Measurements from ENCODE around the gene PPIP5K1.

PPIP5K1 gene

GRCh38 chr15:43516801-43517353 lies 73.1 kb downstream of the PPIP5K1 start:
- peak overlapping the region; percentile 98 for H3K4me3 ChIP-seq (ENCODE audit: low read length)
- DNase-seq (ENCODE audit: low read depth), result peak; percentile 77
- TF ChIP-seq CTCF (conservative IDR thresholded peaks at IDR 0.05; ENCODE audit: low read length), result no peak

- peak; percentile 80 for DNase-seq (ENCODE audit: low read depth)
Measured at GRCh38 chr15:43516185-43516584, 73.8 kb downstream of the PPIP5K1 start.

GRCh38 chr15:43515741-43516140 lies 74.3 kb downstream of the PPIP5K1 start:
- H3K4me3 ChIP-seq (ENCODE audit: low read length), result peak overlapping the region; percentile 98

More at GRCh38 chr15:43516185-43516584, 73.8 kb downstream of the PPIP5K1 start:
- TF ChIP-seq CTCF (conservative IDR thresholded peaks at IDR 0.05; ENCODE audit: low read length), result no peak
- peak overlapping the region; percentile 98 for H3K4me3 ChIP-seq (ENCODE audit: low read length)

GRCh38 chr15:43514241-43515057 lies 75.6 kb downstream of the PPIP5K1 start:
- H3K4me3 ChIP-seq (ENCODE audit: low read length), result no peak overlapping the region
- DNase-seq (ENCODE audit: low read depth), result peak; percentile 48
- peak; percentile 58 for TF ChIP-seq CTCF (conservative IDR thresholded peaks at IDR 0.05; ENCODE audit: low read length)

More at GRCh38 chr15:43515741-43516140, 74.3 kb downstream of the PPIP5K1 start:
- TF ChIP-seq CTCF (conservative IDR thresholded peaks at IDR 0.05; ENCODE audit: low read length), result no peak
- no peak for DNase-seq (ENCODE audit: low read depth)

GRCh38 chr15:43513550-43513949 lies 76.5 kb downstream of the PPIP5K1 start:
- TF ChIP-seq CTCF (conservative IDR thresholded peaks at IDR 0.05; ENCODE audit: low read length), result no peak

GRCh38 chr15:43511012-43511885 lies 78.8 kb downstream of the PPIP5K1 start:
- peak overlapping the region; percentile 73 for H3K4me3 ChIP-seq (ENCODE audit: low read length)
- no peak for DNase-seq (ENCODE audit: low read depth)
- TF ChIP-seq CTCF (conservative IDR thresholded peaks at IDR 0.05; ENCODE audit: low read length), result peak; percentile 24

More at GRCh38 chr15:43513550-43513949, 76.5 kb downstream of the PPIP5K1 start:
- DNase-seq (ENCODE audit: low read depth), result no peak
- no peak overlapping the region for H3K4me3 ChIP-seq (ENCODE audit: low read length)
